ENCODE results near the gene RFX7. TPM values are rescaled to one million over a fixed set of nuclear protein-coding genes. Genes with fewer than 3 reads are reported as not detected.
A peak's percentile ranks its signal among the peaks of the same experiment; 100 is the strongest.

RFX7 gene
- total and polyA plus RNA-seq, 2 experiments from 2014 or later, result 5.9 to 11.6 TPM

DNA sequence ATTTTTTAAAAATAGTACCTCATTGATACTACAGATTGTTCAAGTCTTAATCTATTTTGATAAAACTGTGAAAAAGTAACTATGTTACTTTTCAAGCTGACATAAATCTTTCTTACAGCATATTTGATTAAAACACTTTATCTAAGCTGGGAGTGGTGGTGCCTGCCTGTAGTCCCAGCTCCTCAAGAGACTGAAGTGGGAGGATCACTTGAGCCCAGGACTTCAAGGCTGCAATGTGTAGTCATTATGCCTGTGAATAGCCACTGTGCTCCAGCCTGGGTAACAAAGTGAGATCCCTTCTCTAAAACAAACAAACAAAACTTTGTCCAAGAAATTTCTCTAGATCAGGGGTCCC, 190.7 kb downstream of the RFX7 start:
- H3K4me3 ChIP-seq, result no peak overlapping the region
- TF ChIP-seq, protein P1, sequence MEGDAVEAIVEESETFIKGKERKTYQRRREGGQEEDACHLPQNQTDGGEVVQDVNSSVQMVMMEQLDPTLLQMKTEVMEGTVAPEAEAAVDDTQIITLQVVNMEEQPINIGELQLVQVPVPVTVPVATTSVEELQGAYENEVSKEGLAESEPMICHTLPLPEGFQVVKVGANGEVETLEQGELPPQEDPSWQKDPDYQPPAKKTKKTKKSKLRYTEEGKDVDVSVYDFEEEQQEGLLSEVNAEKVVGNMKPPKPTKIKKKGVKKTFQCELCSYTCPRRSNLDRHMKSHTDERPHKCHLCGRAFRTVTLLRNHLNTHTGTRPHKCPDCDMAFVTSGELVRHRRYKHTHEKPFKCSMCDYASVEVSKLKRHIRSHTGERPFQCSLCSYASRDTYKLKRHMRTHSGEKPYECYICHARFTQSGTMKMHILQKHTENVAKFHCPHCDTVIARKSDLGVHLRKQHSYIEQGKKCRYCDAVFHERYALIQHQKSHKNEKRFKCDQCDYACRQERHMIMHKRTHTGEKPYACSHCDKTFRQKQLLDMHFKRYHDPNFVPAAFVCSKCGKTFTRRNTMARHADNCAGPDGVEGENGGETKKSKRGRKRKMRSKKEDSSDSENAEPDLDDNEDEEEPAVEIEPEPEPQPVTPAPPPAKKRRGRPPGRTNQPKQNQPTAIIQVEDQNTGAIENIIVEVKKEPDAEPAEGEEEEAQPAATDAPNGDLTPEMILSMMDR (IDR thresholded peaks at IDR 0.05; ENCODE audit: low read depth, low read length), result no peak

DNA sequence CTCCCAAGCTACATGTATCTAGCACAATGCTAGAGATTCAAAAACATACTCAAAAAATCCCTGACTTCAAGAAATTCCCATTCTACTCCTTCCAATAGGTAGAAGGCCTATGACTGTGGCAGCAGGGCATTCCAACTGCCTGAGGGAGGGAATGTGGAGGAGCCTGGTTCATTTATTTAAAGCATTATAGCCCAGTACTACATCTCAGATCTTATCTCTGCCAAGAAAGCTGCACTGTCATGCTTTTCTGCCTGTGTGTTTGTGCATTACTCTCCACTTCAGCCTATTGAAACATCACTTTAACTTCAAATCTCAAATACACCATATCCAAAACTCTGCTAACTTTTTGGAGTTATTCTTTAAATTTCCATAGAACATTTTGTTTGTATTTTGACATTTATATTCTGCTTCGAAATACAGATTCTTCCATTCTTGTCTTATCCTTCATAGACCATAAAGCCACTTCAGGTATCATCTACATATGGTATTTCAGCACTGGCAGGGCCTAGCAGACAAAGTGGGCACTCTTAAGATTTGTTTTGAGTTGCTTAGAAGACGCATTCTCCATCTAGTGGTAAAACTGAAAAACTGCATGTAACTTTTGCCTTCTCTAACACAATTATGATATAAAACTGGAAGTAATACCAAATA, 191.2 kb downstream of the RFX7 start:
- no peaks in the 10 kb centered on the region for H3K27me3 ChIP-seq
- TF ChIP-seq, protein P1 (IDR thresholded peaks at IDR 0.05; ENCODE audit: low read depth, low read length), result peak; percentile 72
- DNase-seq (ENCODE audit: low read depth in 1 of 2, low spot score in 1 of 2), result peak; percentile 67 to 72
- no peak overlapping the region for H3K4me3 ChIP-seq
- H3K9me3 ChIP-seq (ENCODE audit: low read depth), result no peaks in the 10 kb centered on the region
- H3K4me1 ChIP-seq (ENCODE audit: low read depth), result no peaks in the 10 kb centered on the region
- no peaks in the 10 kb centered on the region for H3K36me3 ChIP-seq
- no peak overlapping the region for H3K27ac ChIP-seq

More for the DNA sequence above, 190.7 kb downstream of the RFX7 start:
- Histone ChIP-seq H3K27me3 (no peaks in the 10 kb centered on the region), H3K9me3 (ENCODE audit: low read depth) (no peaks in the 10 kb centered on the region), H3K27ac (no peak overlapping the region), H3K36me3 (no peaks in the 10 kb centered on the region), H3K4me1 (ENCODE audit: low read depth) (no peaks in the 10 kb centered on the region)
- DNase-seq (ENCODE audit: low read depth in 1 of 2, low spot score in 1 of 2), result no peak

DNA sequence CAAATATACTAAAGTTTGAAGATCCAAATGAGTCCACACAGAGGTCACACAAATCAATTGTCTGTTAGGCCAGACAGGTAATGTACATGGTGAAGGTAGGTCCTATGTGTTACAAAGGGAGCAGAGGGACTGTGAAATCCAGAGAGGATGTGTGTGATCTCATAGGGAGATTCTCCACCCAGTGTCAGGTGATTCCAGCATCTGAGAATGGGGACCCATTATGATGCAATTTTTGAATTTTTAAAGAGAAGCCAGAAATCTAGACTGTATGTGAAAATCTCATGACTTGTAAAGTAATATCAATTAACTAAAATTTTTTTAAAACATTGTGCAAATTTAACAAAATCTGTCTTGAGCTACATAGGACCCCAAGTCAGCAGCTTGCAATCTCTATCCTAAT, 192.0 kb downstream of the RFX7 start:
- Histone ChIP-seq H3K27ac (no peak overlapping the region), H3K4me3 (no peak overlapping the region), H3K4me1 (ENCODE audit: low read depth) (no peaks in the 10 kb centered on the region), H3K36me3 (no peaks in the 10 kb centered on the region), H3K27me3 (no peaks in the 10 kb centered on the region), H3K9me3 (ENCODE audit: low read depth) (no peaks in the 10 kb centered on the region)
- DNase-seq (ENCODE audit: low read depth in 1 of 2, low spot score in 1 of 2), result no peak
- TF ChIP-seq, protein P1 (IDR thresholded peaks at IDR 0.05; ENCODE audit: low read depth, low read length), result no peak

DNA sequence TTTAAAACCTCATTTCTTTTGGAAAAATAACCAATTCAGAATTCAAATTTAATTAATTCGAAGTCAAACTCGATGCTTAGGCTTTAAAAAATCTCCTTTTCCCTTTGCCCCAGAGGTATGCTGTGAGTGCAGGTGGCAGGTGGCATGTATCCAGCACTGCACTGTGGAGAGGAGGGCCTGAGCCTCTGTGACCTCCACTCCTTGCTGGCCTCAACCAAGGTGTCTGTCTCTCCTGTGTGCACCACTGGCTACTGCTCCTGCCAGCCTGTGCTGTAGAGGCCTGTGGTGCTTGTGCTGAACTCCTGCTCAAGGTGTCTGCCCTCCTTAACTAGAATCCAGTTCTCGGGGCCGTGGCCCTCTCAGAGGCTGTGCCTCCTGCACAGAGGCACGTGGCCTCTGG, 194.1 kb downstream of the RFX7 start:
- H3K4me1 ChIP-seq (ENCODE audit: low read depth), result no peaks in the 10 kb centered on the region
- TF ChIP-seq, protein P1 (IDR thresholded peaks at IDR 0.05; ENCODE audit: low read depth, low read length), result no peak

DNA sequence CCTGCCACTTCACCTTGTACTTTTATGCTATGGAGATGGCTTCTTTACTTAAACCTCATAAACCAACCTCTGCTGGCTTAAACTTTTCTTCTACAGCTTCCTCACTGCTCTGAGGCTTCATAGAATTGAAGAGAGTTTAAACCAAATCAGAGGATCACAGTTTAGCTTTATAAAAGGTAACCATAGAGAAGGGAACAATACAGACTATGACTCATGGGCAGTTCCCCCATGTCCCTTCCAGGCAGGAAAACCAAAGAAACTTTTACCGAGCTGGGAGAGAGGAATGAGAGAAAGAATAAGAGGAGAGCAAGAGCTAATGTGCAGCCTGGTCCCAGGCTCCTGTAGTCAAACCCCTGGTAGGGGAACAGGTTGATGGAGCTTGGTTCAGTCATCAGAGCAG, 196.3 kb downstream of the RFX7 start:
- Histone ChIP-seq H3K4me1 (ENCODE audit: low read depth) (no peaks in the 10 kb centered on the region), H3K27ac (no peak overlapping the region), H3K27me3 (no peaks in the 10 kb centered on the region), H3K36me3 (no peaks in the 10 kb centered on the region), H3K9me3 (ENCODE audit: low read depth) (no peaks in the 10 kb centered on the region), H3K4me3 (no peak overlapping the region)
- TF ChIP-seq, protein P1 (IDR thresholded peaks at IDR 0.05; ENCODE audit: low read depth, low read length), result no peak
- DNase-seq (ENCODE audit: low read depth in 1 of 2, low spot score in 1 of 2), result peak in 1 of 2 donors; percentile 17

More for the DNA sequence above, 194.1 kb downstream of the RFX7 start:
- Histone ChIP-seq H3K27ac (no peak overlapping the region), H3K27me3 (no peaks in the 10 kb centered on the region), H3K9me3 (ENCODE audit: low read depth) (no peaks in the 10 kb centered on the region), H3K36me3 (no peaks in the 10 kb centered on the region), H3K4me3 (no peak overlapping the region)
- DNase-seq (ENCODE audit: low read depth in 1 of 2, low spot score in 1 of 2), result no peak
